SK-N-MC (cell line): Measurements from ENCODE around the gene KLHL12.

Source experiments
- DNase-seq: peaks from one replicate; pipeline ENCODE4 v3.0.0-alpha.2; 2011; ENCODE audit warnings: low read depth, low spot score
- H3K27ac ChIP-seq: fragments of 200-600 bp; sonication (generic); 2 replicates; pipeline ENCODE4 v1.5.1; 2016; ENCODE audit warnings: mixed run types
- H3K36me3 ChIP-seq: fragments of 200-600 bp; sonication (generic); 2 replicates; pipeline ENCODE4 v1.6.1; 2017; ENCODE audit warnings: antibody characterized with exemption, low read length, mixed read lengths; ENCODE audit not compliant: insufficient read depth
- H3K4me3 ChIP-seq: fragments of 200-600 bp; sonication (generic); 2 replicates; pipeline ENCODE4 v1.5.1; 2016
- H3K9ac ChIP-seq: fragments of 200-600 bp; sonication (generic); 2 replicates; pipeline ENCODE4 v1.8.0; 2017; ENCODE audit warnings: mixed run types, mixed read lengths; ENCODE audit not compliant: insufficient read length
- H3K9me3 ChIP-seq: fragments of 200-600 bp; sonication (generic); 2 replicates; pipeline ENCODE4 v1.6.1; 2017; ENCODE audit warnings: low read depth, mild to moderate bottlenecking, antibody characterized with exemption, low read length, moderate library complexity, mixed read lengths
- EZH2 ChIP-seq: fragments of 200-600 bp; sonication (generic); IDR thresholded peaks from one replicate; pipeline ENCODE4 v1.6.1; 2017; ENCODE audit warnings: antibody characterized with exemption
- FOXP2 ChIP-seq: optimal IDR thresholded peaks from 2 replicates; pipeline ENCODE3; 2011; ENCODE audit warnings: mild to moderate bottlenecking, moderate library complexity; ENCODE audit not compliant: insufficient read depth; ENCODE audit errors: extremely low read length, control extremely low read depth
- POLR2AphosphoS5 ChIP-seq: IDR thresholded peaks from 2 replicates; pipeline ENCODE4 v1.6.1; 2012; ENCODE audit warnings: mild to moderate bottlenecking, low read depth, low read length, borderline replicate concordance

The KLHL12 gene

DNA sequence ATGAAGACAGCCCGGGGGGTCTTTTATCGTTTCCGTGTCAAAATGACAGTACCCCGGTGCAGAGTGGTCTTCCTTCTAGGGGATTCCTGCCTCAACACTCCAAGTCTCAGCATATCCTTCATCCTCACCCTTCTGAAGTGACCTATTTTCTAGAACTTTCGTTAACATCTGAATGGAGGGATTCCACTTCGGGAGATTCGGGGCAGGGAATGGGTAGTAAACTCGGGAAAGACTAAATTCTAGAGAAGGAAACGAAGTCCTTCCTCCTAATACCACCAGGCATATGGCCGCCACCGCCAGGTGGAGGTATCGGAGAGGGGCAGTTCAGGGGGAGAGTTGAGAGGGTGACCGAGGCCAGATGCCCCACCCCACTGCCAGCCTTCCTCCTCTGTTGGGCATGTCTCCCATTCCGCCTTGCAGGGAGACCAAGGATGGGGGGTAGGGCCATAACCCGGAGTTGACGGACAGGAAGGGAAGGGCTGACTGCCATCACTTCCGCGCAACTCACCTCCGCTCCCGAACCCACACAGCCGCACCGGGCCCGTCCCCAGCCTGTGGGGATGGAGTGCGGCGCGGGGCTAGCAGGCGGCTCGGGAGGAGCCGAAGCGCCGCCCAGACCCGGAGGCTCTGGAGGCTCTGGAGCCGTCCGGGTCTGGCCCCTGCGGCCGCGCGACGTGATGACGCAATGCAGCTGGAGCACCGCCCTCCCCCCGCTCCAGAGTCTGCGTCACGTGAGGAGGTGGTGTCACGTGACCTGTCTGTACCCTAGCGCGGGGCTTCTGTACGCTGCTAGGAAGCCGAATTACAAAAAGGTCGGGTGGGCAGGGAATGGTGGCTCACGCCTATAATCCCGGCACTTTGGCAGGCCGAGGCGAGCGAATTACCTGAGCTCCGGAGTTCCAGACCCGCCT, at the start of gene KLHL12:
TSS of gene KLHL12 (minus strand) at position 654 of the 911 bp plus-strand sequence. CDS start 2,072 bp downstream, outside the sequence.
- Histone ChIP-seq H3K9ac (peak within 1 kb of the TSS; percentile 70), H3K4me3 (peak within 1 kb of the TSS; percentile 90), H3K27ac (peak within 1 kb of the TSS; percentile 64; the same call in 1 of the 2 replicates), H3K9me3 (no peaks in the 10 kb centered on the region), H3K36me3 (peaks cover 19% of the 10 kb centered on the region)
- DNase-seq: peak; percentile 66
- TF ChIP-seq FOXP2 (no peak), POLR2AphosphoS5 (peak; percentile 97)

GRCh38 chr1:202976633-202977032, 49.6 kb upstream of the KLHL12 start:
- no peak overlapping the region for H3K27ac ChIP-seq
- DNase-seq: no peak
- H3K4me3 ChIP-seq: no peak overlapping the region
- H3K36me3 ChIP-seq: no peaks in the 10 kb centered on the region
- no peak overlapping the region for H3K9ac ChIP-seq
- TF ChIP-seq EZH2 (no peak), POLR2AphosphoS5 (no peak), FOXP2 (no peak)
- no peaks in the 10 kb centered on the region for H3K9me3 ChIP-seq

GRCh38 chr1:202974856-202975255, 47.8 kb upstream of the KLHL12 start:
- Histone ChIP-seq H3K27ac (no peak overlapping the region), H3K9me3 (no peaks in the 10 kb centered on the region), H3K9ac (no peak overlapping the region), H3K36me3 (no peaks in the 10 kb centered on the region), H3K4me3 (no peak overlapping the region)
- TF ChIP-seq POLR2AphosphoS5 (no peak), FOXP2 (no peak), EZH2 (no peak)
- no peak for DNase-seq

DNA sequence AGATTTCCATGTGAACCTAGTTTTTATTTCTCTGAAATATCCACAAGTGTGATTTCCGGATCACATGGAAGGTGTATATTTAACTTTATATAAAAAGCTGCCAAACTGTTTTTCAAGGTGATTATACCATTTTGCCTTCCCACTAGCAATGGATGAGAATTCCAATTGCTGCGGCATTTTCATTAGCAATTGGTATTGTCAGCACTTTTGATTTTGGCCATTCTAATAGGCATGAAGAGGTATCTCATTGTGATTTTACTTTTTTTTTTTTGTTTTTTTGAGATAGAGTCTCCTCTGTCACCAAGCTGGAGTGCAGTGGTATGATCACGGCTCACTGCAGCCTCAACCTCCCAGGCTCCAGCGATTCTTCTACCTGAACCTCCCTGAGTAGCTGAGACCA, 45.0 kb upstream of the KLHL12 start:
- H3K36me3 ChIP-seq: no peaks in the 10 kb centered on the region
- no peak overlapping the region for H3K9ac ChIP-seq
- DNase-seq: no peak
- no peak overlapping the region for H3K4me3 ChIP-seq
- no peaks in the 10 kb centered on the region for H3K9me3 ChIP-seq
- H3K27ac ChIP-seq: no peak overlapping the region
- TF ChIP-seq EZH2: no peak
- no peak for TF ChIP-seq POLR2AphosphoS5
- no peak for TF ChIP-seq FOXP2

GRCh38 chr1:202968895-202969295, 41.9 kb upstream of the KLHL12 start:
- Histone ChIP-seq H3K36me3 (no peaks in the 10 kb centered on the region), H3K9me3 (no peaks in the 10 kb centered on the region), H3K4me3 (no peak overlapping the region), H3K9ac (no peak overlapping the region), H3K27ac (no peak overlapping the region)
- DNase-seq: no peak
- TF ChIP-seq EZH2: no peak
- TF ChIP-seq POLR2AphosphoS5: no peak
- TF ChIP-seq FOXP2: no peak

DNA sequence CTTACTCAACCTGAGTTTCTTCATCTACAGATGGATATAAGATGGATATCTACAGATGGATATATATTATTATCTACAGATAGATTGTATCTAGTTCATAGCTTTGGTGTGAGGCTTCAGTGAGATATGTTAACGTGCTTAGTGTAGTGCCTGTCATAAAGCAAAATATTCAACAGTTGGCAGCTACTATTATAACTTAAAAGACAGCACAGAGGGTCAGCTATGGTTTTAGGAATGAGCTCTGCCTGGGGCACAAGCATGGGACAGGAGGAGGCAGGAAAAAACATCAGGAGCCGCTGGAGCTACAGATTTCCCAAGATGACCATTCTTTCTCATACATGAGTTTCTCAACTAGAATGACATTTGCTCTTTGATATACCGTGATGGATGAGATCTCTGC, 41.3 kb upstream of the KLHL12 start:
- H3K36me3 ChIP-seq: 0 out of 2 replicates have a peak, but pooled peaks cover 2% of the 10 kb centered on the region
- H3K27ac ChIP-seq: no peak overlapping the region
- H3K9me3 ChIP-seq: no peaks in the 10 kb centered on the region
- no peak overlapping the region for H3K4me3 ChIP-seq
- no peak overlapping the region for H3K9ac ChIP-seq
- no peak for DNase-seq
- no peak for TF ChIP-seq FOXP2
- TF ChIP-seq POLR2AphosphoS5: no peak
- TF ChIP-seq EZH2: no peak

GRCh38 chr1:202967684-202968281, 40.7 kb upstream of the KLHL12 start:
- no peak for DNase-seq
- Histone ChIP-seq H3K9ac (peak overlapping the region; percentile 57), H3K9me3 (no peaks in the 10 kb centered on the region), H3K36me3 (0 out of 2 replicates have a peak, but pooled peaks cover 2% of the 10 kb centered on the region), H3K27ac (no peak overlapping the region), H3K4me3 (peak overlapping the region; percentile 80)
- TF ChIP-seq EZH2: no peak
- TF ChIP-seq FOXP2: no peak
- TF ChIP-seq POLR2AphosphoS5: no peak
